ENCODE measurements around the gene FBXW11.

GRCh38 chr5:171891595-171891994 is 114.8 kb downstream of the FBXW11 start:
- TF ChIP-seq CTCF (conservative IDR thresholded peaks at IDR 0.05 in 1 of 2, IDR thresholded peaks at IDR 0.05 in 1 of 2; ENCODE audit: extremely low read depth in 1 of 2, insufficient read depth in 1 of 2, low read depth in 1 of 2, low read length in 2 of 2) (no peak), EZH2 (IDR thresholded peaks at IDR 0.05; ENCODE audit: borderline replicate concordance, low read length) (no peak)
